SW 1271 (cell line): ENCODE measurements around the gene ATP8B3.

Experiments
- DNase-seq, 2 experiments: peaks; one replicate each; lab custom pipeline; 2025; lab: John Stamatoyannopoulos, UW

The ATP8B3 gene

GRCh38 chr19:1836458-1837221, 24.6 kb upstream of the ATP8B3 start:
- DNase-seq = no peak

DNA sequence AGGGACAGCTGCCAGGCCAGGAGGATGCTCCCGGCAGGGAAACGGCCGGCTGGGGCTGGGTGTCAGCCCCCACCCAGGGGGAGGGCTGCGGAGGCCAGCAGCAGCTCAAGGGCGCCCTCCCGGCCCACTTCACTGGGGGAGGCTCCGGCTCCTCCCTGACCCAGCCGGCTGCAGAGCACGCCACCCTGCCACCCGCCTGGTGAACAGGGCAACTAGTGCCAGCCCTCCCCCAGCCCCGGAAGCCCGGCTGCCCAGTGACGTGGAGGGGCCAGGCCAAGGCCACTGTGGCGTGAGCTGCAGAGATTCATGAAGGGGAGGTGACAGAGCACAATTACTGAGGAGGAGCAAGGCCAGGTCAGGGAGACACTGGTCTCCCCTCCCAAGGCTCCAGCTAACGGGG, 21.5 kb upstream of the ATP8B3 start:
- no peak for DNase-seq

DNA sequence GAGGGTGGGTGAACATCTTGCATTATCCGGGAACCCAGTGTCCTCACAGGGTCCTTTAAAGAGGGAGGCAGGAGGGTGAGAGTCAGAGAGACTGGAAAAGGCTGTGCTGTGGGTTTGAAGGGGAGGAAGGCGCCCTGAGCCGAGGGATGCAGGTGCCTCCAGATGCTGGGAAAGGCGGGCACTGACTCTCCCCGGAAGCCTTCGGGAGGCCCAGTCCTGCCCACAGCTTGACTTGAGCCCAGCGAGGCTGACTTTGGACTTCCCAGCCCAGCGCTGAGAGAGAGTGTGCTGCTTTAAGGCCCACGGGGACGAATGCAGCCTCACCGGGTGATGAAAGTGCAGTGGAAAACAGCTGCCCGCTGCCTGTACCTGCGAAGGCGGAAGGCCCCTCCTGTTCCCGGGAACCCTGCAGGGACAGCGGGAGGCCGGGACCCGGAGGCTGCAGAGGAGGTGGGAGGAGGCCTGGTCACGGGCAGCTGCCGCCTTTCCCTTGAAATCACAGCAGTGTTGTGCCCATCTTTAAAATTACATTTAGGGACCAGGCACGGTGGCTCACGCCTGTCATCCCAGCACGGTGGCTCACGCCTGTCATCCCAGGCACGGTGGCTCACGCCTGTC, 20.1 kb upstream of the ATP8B3 start:
- DNase-seq = no peak

GRCh38 chr19:1830978-1831377, 18.9 kb upstream of the ATP8B3 start:
- DNase-seq = no peak

GRCh38 chr19:1830568-1830967, 18.5 kb upstream of the ATP8B3 start:
- DNase-seq = no peak

GRCh38 chr19:1829958-1830357, 17.9 kb upstream of the ATP8B3 start:
- DNase-seq = no peak

DNA sequence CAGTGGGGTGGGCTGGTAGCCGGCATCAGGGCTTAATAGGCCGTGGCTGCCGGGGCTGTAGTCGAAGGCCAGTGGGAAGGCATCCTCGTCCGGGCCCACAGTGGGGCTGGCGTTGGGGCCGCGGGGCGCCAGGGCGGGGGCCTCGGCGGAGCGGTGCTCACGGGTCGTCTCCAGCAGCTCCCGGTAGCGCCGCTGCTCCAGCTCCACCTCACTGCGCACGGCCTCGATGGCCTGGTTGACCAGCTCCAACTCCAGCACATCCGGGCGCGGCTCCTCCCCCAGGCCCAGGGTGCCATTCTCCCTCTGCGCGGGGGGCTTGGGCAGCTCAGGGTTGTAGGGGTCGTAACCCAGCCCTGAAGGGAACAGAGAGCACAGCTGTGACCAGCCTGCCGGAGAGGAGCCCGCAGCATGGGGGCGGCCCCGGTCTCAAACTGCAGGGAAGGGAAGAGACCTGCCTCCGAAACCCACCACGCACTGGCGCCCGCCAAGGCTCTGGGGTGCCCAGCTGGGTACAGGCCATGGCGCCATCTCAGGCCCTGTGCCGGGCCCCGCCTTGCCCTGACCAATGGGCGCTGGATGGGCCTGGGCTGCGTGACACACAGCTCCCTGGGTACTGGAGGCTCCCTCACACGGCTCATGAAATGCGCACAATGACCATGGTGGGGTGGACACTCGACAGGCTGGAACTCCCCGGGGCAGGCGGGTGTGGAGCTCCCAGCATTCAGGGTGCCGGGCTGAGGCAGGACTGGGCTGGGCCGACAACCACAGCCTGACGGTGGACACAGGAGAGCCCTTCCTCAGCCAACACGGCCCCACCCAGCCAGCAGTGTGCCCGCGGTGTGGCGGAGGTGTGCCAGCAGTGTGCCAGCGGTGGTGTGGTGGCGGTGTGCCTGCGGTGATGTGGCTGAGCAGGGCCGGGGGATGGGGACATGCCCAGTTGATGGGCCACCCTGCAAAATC, 16.5 kb upstream of the ATP8B3 start:
- no peak for DNase-seq

GRCh38 chr19:1827566-1828278, 15.6 kb upstream of the ATP8B3 start:
- DNase-seq = no peak

DNA sequence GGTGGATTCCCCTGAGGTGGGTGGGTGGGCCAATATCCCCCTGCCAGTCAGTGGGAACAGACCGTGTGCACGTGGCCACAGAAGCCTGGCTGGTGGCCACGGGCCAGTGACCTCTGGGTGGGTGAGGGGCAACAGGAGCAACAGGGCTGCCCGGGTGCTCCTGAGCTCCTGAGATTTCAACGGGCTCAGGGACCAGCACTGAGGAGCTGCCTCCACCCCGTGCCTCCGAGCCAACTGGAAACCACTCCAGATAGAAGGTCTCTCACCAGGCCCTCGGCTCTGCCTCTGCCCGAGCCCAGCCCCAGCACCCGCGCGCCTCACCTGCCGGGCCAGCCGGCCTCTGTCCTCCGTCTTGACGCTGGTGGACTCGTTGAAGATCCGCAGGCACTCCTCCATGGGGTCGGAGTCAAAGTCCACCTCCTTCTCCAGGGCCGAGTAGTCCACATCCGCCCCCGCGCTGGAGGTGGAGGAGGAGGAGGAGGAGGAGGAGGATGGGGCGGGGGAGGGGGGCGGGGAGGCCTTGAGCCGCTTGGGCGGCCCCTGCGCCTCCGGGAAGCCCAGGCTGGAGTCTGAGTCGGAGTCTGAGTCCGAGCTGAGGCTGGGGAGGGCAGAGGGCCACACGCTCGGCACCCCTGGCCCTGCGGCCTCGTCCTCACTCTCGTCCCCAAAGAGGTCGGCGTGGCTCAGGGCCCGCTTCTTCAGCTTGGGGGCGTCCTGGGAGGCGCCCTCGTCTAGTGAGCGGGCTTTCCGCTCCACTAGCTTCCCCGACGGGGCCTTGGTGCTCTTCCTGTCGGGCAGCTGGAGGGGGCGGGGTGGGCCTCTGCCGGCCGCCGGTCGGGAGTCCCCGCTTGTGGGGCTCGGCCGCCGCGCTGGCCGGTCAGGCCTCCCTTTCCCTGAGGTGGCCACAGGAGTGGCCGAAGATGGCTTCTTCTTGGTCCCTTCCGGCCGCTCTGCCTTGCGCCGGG, 14.8 kb upstream of the ATP8B3 start:
- DNase-seq = no peak

- DNase-seq = peak; percentile 20 to 44
Observed at GRCh38 chr19:1825909-1826556, 14.0 kb upstream of the ATP8B3 start.

DNA sequence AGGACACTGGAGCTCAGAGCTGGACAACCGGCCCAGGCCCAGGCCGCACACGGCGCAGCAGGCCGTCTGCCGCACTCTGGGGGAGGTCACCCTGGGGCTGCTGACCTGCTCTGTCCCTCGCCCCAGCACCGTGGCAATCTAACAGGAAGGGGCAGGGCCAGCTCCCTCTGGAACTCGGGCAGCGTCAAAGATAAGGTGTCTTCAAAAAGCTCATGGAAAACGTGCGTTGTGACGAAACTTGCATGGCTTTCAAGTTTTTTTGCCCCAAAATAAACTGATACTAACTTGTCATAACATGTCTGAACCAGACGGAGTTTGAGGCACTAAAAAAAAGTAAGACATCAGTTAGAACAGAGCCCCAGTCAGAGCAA, 12.2 kb upstream of the ATP8B3 start:
- no peak for DNase-seq

DNA sequence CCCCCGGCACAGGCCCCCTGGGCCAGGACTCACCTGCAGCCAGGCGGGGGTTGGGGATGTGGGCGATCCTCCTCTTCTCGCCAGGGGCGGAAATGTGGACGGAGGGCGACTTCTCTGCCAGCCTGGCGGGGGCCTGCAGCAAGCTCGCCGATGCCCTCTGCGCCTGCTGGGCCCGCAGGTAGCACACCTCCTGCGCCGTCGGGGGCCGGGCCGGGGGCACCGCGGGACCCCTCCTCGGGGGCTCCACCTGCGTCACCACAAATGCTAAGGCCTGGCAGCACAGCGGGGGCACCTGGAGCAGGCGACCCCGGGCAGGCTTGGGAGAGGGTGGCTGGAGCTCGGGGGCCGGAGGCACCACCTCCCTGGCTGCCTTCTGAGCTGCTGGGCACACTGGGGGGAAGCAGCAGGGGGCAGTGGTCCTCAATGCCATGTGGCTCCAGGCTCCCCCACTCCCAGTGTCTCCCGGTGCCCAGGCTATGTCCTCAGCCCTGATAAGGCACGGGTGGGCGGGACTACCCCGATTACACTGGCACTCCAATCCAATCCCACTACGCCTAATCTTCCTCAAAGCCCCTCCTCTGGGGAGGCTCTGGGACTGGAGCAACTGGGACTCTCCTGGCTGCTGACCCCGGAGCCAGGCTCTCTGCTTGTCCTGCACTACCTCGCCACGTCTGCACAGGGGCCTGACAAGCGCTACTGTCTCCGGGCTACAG, 11.6 kb upstream of the ATP8B3 start:
- DNase-seq = no peak

DNA sequence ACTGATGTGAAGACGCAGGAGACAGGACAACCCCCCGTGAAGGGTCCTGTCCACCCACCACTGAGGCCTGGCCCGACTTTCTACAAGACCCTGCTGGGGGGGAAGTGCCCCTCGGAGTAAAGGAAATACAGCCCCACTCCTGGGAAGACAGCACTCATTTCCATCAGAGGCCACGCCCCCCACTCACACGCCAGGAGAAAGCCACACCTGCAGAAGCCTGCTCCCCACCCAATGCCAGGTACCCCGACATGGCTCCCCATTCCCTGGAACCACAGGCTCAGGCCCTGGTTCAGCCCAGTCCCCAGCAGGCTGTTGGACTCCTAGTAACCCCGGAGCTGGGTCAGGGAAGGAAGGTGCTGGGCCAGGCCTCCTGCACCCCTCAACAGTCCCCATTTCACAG, 10.9 kb upstream of the ATP8B3 start:
- no peak for DNase-seq

DNA sequence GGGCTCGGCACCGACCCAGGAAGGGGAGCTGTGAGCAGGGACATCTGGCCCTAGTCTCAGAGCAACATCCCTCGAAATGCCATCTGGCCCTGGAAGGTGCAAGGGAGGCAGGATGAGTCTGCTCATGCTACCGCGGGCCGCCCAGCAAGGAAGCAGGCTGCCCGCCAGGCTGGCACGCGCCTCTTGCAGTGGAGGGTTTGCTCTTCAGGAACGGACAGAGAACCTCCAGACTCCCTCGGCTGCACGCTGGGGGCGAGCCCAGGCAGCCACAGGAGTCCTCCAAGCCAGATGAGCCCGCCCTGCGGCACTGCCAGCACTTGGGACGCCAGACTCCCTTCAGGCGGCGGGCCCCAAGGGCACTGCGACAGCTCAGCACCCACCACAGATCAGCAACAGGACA, 10.1 kb upstream of the ATP8B3 start:
- DNase-seq = no peak

DNA sequence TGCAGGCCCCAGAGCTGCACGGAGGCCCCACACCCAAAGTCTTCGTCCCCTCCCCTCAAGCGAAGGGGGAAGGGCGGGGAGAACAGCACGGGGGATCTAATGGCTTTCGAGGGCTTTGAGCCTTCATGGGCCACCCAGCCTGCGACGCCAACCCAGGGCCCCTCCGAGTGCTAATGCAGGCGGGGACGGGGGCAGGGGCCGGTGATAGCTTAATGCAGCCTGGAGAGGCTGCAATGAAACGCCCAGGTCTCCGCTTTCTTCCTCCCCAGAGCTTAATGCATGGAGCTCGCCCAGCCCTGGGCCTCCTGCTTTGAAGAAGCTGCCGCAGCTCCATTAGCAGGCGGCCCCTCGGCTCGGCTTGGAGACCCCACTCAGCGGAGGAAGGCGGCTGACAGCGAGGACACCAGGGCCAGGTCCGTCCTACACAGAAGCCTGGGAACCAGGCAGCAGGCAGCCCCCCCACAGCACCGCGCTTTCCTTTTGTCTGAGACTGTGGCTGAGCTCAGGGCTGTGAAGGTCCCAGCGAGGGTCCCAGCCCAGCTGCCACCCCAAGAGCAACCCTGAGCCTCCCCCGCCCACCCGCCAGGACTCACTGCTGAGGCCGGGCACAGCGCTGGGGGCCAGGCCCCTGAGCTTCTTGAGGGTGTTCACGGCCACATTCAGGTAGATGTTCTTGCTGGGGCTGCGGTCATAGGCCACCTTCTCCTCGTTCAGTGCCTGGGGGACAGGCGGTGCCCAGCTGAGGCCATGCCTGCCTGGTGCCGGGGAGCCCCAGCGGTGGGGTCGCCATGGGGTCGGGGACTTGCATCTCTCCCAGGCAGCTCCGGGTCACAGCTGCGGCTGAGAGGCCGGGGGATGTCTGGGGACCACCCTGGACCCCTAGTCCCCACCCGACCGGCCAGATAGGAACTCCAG, 7.5 kb upstream of the ATP8B3 start:
- DNase-seq = no peak

- DNase-seq = no peak
Observed at GRCh38 chr19:1818549-1819195, 6.6 kb upstream of the ATP8B3 start.

GRCh38 chr19:1817553-1818179, 5.6 kb upstream of the ATP8B3 start:
- no peak for DNase-seq
